ENCODE results near the gene PIGA. TPM values are rescaled to one million over a fixed set of nuclear protein-coding genes. Genes with fewer than 3 reads are reported as not detected.
"Not testable (repeated sequence)": the region's sequence is repeated elsewhere in the genome, so short reads cannot be mapped to it uniquely, and the experiment has no call there.

PIGA gene
- polyA plus RNA-seq, 2 of the 4 experiments (the other 2 are of a cell fraction): 9.5 to 21.2 TPM

GRCh38 chrX:15310117-15310516, 25.2 kb downstream of the PIGA start:
- Histone ChIP-seq H3K9me3 (no peaks in the 10 kb centered on the region), H3K4me2 (peak overlapping the region; percentile 41), H3K4me1 (peaks cover 10% of the 10 kb centered on the region; the same call in 1 of the 3 replicates), H3K4me3 (no peak overlapping the region), H3K27ac (no peak overlapping the region)
- ChIA-PET CTCF (interaction anchor here (1.8 kb wide), 1 partner anchor 10 kb away, joined by 10 read pairs; no protein-coding TSS in a partner anchor), POLR2A (no interaction called here)
- ATAC-seq: peak in 1 of 2 experiments; percentile 51; a peak in 1 of 6 replicates
- DNase-seq (ENCODE audit: low read depth in 1 of 2, low spot score in 1 of 2): peak in 1 of 2 experiments; percentile 46
- 11% methylated on average over 3 of the region's 3 CpGs for WGBS (ENCODE audit: missing lambda C conversion rate)
- TF ChIP-seq ZFP36 (IDR thresholded peaks at IDR 0.05; ENCODE audit: borderline replicate concordance, partially characterized antibody) (no peak), REST (IDR thresholded peaks at IDR 0.05) (no peak), SREBF2 (IDR thresholded peaks at IDR 0.05) (no peak), MAZ (IDR thresholded peaks at IDR 0.05; ENCODE audit: borderline replicate concordance, low read depth, low read length) (no peak), EHMT2 (IDR thresholded peaks at IDR 0.05; ENCODE audit: low read depth) (no peak), RAD21 (conservative IDR thresholded peaks at IDR 0.05 in 1 of 2, IDR thresholded peaks at IDR 0.05 in 1 of 2) (no peak), TP53 (CRISPR knock-in tag; IDR thresholded peaks at IDR 0.05) (no peak), MAFK (IDR thresholded peaks at IDR 0.05; ENCODE audit: partially characterized antibody) (no peak), RFX5 (IDR thresholded peaks at IDR 0.05) (no peak), ELK1 (IDR thresholded peaks at IDR 0.05; ENCODE audit: low read depth, low read length) (no peak), CTCF (IDR thresholded peaks at IDR 0.05) (no peak), ZSCAN20 (CRISPR knock-in tag; IDR thresholded peaks at IDR 0.05) (no peak), CHD2 (IDR thresholded peaks at IDR 0.05; ENCODE audit: low read length, partially characterized antibody) (no peak), NR3C1 (IDR thresholded peaks at IDR 0.05) (no peak), KDM5A (IDR thresholded peaks at IDR 0.05) (no peak)
- FAIRE-seq: no peak

- H3K9me3 ChIP-seq; FAIRE-seq; ATAC-seq; H3K4me2 ChIP-seq; CTCF ChIA-PET; H3K4me3 ChIP-seq; DNase-seq (ENCODE audit: low read depth in 1 of 2, low spot score in 1 of 2); H3K27ac ChIP-seq; POLR2A ChIA-PET: not testable (repeated sequence)
- H3K4me1 ChIP-seq: peaks cover 10% of the 10 kb centered on the region; the same call in 1 of the 3 replicates
- 50% methylated on average over 3 of the region's 3 CpGs for WGBS (ENCODE audit: missing lambda C conversion rate)
These were observed 29.4 kb downstream of the PIGA start for GRCh38 chrX:15305899-15306298.

GRCh38 chrX:15301924-15302323, 33.4 kb downstream of the PIGA start:
- FAIRE-seq (no peak), ATAC-seq (0 out of 6 replicates have a peak, but pooled peaks of 1 of the 2 experiments have one; percentile 30), DNase-seq (ENCODE audit: low read depth in 1 of 2, low spot score in 1 of 2) (no peak)
- Histone ChIP-seq H3K27ac (peak overlapping the region in 1 of 2 experiments; percentile 46; a peak in 2 of 6 replicates), H3K9me3 (no peaks in the 10 kb centered on the region), H3K4me3 (no peak overlapping the region), H3K4me2 (no peak overlapping the region), H3K4me1 (peaks cover 18% of the 10 kb centered on the region)
- POLR2A ChIA-PET: no interaction called here
- CTCF ChIA-PET: interaction anchor here (0.6 to 2.1 kb wide), 5 partner anchors 10 to 263 kb away, joined by 3 to 5 read pairs (median 4); no protein-coding TSS in a partner anchor
- WGBS (ENCODE audit: missing lambda C conversion rate): 60% methylated on average over 3 of the region's 4 CpGs
- TF ChIP-seq ZSCAN20 (CRISPR knock-in tag; IDR thresholded peaks at IDR 0.05) (no peak), PHF8 (IDR thresholded peaks at IDR 0.05; ENCODE audit: borderline replicate concordance, low read depth) (no peak), RNF2 (IDR thresholded peaks at IDR 0.05; ENCODE audit: borderline replicate concordance, low read depth) (no peak), BHLHE40 (IDR thresholded peaks at IDR 0.05; ENCODE audit: low read depth, low read length) (no peak), USF2 (IDR thresholded peaks at IDR 0.05) (no peak), POLR2A (IDR thresholded peaks at IDR 0.05; ENCODE audit: low read length) (no peak), CTCF (IDR thresholded peaks at IDR 0.05) (no peak), RFX5 (IDR thresholded peaks at IDR 0.05) (no peak), ZNF302 (CRISPR knock-in tag; IDR thresholded peaks at IDR 0.05) (no peak), FOSL2 (IDR thresholded peaks at IDR 0.05) (no peak), FOSL2 (CRISPR knock-in tag; IDR thresholded peaks at IDR 0.05) (no peak), ESRRA (IDR thresholded peaks at IDR 0.05; ENCODE audit: borderline replicate concordance, low read length) (no peak)
